Ishikawa (cell line): ENCODE measurements around the gene CEACAM21.

Source experiments
- CEBPB ChIP-seq: IDR thresholded peaks from 2 replicates; pipeline ENCODE4 v1.6.1; 2012
- CREB1 ChIP-seq: IDR thresholded peaks from 2 replicates; pipeline ENCODE4 v1.6.1; 2012; ENCODE audit warnings: low read depth
- EGR1 ChIP-seq: IDR thresholded peaks from 2 replicates; pipeline ENCODE4 v1.6.1; 2012
- EP300 ChIP-seq: IDR thresholded peaks from 2 replicates; pipeline ENCODE4 v1.6.1; 2012; ENCODE audit warnings: borderline replicate concordance
- FOXM1 ChIP-seq: IDR thresholded peaks from 2 replicates; pipeline ENCODE4 v1.6.1; 2012; ENCODE audit warnings: low read depth, borderline replicate concordance
- MAX ChIP-seq: IDR thresholded peaks from 2 replicates; pipeline ENCODE4 v1.6.1; 2012
- NFIC ChIP-seq: IDR thresholded peaks from 2 replicates; pipeline ENCODE4 v1.6.1; 2012
- RAD21 ChIP-seq: IDR thresholded peaks from 2 replicates; pipeline ENCODE4 v1.6.1; 2012; ENCODE audit warnings: low read depth
- TAF1 ChIP-seq: IDR thresholded peaks from 2 replicates; pipeline ENCODE4 v1.6.1; 2012; ENCODE audit warnings: low read depth, mild to moderate bottlenecking
- TCF12 ChIP-seq: IDR thresholded peaks from 2 replicates; pipeline ENCODE4 v1.6.1; 2012; ENCODE audit warnings: low read depth
- TEAD4 ChIP-seq: IDR thresholded peaks from 2 replicates; pipeline ENCODE4 v1.6.1; 2012
- YY1 ChIP-seq: IDR thresholded peaks from 2 replicates; pipeline ENCODE4 v1.6.1; 2012; ENCODE audit warnings: low read depth
- ZBTB7A ChIP-seq: IDR thresholded peaks from 2 replicates; pipeline ENCODE4 v1.6.1; 2012; ENCODE audit warnings: low read depth
- TF ChIP-seq, protein P1 (sequence below): IDR thresholded peaks from 2 replicates; pipeline ENCODE4 v1.6.1; 2012
- TF ChIP-seq, protein P2 (sequence below): IDR thresholded peaks from 2 replicates; pipeline ENCODE4 v1.6.1; 2012; ENCODE audit warnings: low read depth, mild to moderate bottlenecking

CEACAM21 gene

GRCh38 chr19:41575998-41576397 is at the start of gene CEACAM21:
CEACAM21 (plus strand) TSS chr19:41576166; CDS start chr19:41576275, 109 bp downstream.
- TF ChIP-seq EP300 (no peak), ZBTB7A (no peak)

GRCh38 chr19:41527089-41527488 is 48.9 kb upstream of the CEACAM21 start:
- TF ChIP-seq RAD21: no peak
- no peak for TF ChIP-seq ZBTB7A
- TF ChIP-seq CREB1: no peak
- TF ChIP-seq CEBPB: no peak
- TF ChIP-seq NFIC: no peak
- no peak for TF ChIP-seq TEAD4
- TF ChIP-seq FOXM1: no peak
- no peak for TF ChIP-seq YY1
- TF ChIP-seq, protein P1, sequence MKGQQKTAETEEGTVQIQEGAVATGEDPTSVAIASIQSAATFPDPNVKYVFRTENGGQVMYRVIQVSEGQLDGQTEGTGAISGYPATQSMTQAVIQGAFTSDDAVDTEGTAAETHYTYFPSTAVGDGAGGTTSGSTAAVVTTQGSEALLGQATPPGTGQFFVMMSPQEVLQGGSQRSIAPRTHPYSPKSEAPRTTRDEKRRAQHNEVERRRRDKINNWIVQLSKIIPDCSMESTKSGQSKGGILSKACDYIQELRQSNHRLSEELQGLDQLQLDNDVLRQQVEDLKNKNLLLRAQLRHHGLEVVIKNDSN: no peak
- no peak for TF ChIP-seq MAX
- TF ChIP-seq EGR1: no peak
- no peak for TF ChIP-seq TAF1
- no peak for TF ChIP-seq EP300
- no peak for TF ChIP-seq TCF12
- TF ChIP-seq, protein P2, sequence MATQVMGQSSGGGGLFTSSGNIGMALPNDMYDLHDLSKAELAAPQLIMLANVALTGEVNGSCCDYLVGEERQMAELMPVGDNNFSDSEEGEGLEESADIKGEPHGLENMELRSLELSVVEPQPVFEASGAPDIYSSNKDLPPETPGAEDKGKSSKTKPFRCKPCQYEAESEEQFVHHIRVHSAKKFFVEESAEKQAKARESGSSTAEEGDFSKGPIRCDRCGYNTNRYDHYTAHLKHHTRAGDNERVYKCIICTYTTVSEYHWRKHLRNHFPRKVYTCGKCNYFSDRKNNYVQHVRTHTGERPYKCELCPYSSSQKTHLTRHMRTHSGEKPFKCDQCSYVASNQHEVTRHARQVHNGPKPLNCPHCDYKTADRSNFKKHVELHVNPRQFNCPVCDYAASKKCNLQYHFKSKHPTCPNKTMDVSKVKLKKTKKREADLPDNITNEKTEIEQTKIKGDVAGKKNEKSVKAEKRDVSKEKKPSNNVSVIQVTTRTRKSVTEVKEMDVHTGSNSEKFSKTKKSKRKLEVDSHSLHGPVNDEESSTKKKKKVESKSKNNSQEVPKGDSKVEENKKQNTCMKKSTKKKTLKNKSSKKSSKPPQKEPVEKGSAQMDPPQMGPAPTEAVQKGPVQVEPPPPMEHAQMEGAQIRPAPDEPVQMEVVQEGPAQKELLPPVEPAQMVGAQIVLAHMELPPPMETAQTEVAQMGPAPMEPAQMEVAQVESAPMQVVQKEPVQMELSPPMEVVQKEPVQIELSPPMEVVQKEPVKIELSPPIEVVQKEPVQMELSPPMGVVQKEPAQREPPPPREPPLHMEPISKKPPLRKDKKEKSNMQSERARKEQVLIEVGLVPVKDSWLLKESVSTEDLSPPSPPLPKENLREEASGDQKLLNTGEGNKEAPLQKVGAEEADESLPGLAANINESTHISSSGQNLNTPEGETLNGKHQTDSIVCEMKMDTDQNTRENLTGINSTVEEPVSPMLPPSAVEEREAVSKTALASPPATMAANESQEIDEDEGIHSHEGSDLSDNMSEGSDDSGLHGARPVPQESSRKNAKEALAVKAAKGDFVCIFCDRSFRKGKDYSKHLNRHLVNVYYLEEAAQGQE: no peak

DNA sequence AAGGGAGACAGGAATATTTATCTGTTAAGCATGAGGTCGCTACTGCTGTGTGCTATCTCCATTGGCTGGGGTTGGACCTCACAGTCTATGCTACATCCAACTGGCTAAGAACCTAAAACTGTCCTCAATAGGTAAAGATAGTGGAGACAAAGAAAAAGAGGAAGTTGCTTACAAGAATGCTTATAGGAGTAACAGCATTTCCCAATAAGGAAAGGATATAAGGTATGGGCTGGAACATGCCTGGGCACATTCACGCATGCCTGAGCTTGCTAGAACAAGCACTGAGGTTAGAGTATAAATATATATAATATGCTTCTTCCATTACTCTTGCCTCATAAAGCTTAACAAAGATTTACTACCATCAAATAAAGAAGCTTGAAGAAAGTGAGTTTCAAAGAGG is 47.9 kb upstream of the CEACAM21 start:
- TF ChIP-seq RAD21: no peak

GRCh38 chr19:41529484-41530183 is 46.3 kb upstream of the CEACAM21 start:
- TF ChIP-seq, protein P1: no peak
- no peak for TF ChIP-seq YY1
- no peak for TF ChIP-seq RAD21
- no peak for TF ChIP-seq MAX
- TF ChIP-seq TCF12: no peak
- TF ChIP-seq CEBPB: no peak

GRCh38 chr19:41530184-41530534 is 45.8 kb upstream of the CEACAM21 start:
- no peak for TF ChIP-seq RAD21
- TF ChIP-seq TCF12: no peak
- TF ChIP-seq EP300: no peak
- TF ChIP-seq, protein P1: no peak
- no peak for TF ChIP-seq TEAD4
- TF ChIP-seq CEBPB: no peak
- TF ChIP-seq EGR1: no peak
- no peak for TF ChIP-seq TAF1
- TF ChIP-seq, protein P2: no peak
- TF ChIP-seq CREB1: no peak
- TF ChIP-seq YY1: no peak
- no peak for TF ChIP-seq MAX

DNA sequence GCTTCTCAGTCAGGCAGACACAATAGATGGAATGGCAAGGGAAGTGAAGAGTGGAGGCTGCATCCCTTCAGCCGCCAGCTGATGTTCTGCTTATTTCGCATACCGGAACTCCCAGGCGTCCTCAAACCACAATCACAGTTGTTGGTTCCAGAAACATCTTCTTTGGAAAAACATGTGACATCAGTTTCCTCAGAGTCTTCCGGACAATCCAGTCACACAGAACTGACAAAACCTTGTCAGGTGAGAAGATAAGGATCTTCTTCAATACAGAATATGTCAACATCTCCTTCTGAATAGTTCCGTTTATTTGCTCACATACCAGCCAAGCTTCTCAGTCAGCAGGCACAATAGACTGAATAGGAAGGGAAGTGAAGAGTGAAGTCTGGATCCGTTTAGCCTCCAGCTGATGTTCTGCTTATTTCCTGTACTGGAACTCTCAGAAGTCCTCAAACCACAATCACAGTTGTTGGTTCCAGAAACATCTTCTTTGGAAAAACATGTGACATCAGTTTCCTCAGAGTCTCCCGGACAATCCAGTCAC is 45.1 kb upstream of the CEACAM21 start:
- no peak for TF ChIP-seq FOXM1
- TF ChIP-seq NFIC: no peak
- no peak for TF ChIP-seq TCF12
- TF ChIP-seq, protein P1: no peak
- TF ChIP-seq EGR1: no peak
- TF ChIP-seq CEBPB: no peak
- TF ChIP-seq YY1: no peak
- no peak for TF ChIP-seq EP300
- TF ChIP-seq TEAD4: no peak
- TF ChIP-seq, protein P2: no peak
- no peak for TF ChIP-seq ZBTB7A
- TF ChIP-seq TAF1: no peak
- no peak for TF ChIP-seq MAX
- TF ChIP-seq RAD21: no peak
- TF ChIP-seq CREB1: no peak
